ENCODE data around the gene SAMD3.

DNA sequence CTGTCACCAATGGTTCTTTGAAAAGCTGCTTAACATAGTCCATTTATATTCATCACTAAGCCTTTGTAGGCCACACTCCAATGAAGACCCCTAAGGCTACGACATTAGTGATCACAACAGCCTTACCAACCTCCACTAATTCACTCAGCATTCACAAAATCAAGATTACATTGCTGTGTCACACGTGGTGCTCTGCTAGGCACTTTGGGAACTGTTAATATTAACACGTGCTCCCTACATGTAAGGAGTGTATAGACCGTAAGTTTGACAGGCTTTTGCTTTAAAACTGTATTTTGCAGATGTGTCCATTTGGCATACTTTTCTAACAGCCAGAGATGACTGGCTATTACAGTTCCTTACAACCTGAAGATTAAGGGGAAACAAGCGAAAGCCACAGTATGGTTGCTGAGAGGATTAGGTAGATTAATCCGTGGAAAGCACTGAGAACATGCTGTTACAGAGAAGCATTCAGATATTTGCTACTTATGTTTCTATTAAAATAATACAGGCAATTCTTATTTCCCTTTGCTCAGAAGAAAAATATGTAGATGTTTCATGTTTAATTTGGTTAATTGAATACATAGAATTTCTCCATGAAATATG, 69.7 kb downstream of the SAMD3 start:
- TF ChIP-seq EZH2 (IDR thresholded peaks at IDR 0.05; ENCODE audit: insufficient read depth, poor library complexity, severe bottlenecking), result no peak
- no peak for TF ChIP-seq EZH2phosphoT487 (IDR thresholded peaks at IDR 0.05; ENCODE audit: insufficient read depth, low read depth)

Measured in GM23248 (cell line).